Measurements from ENCODE around the gene DOCK2.

GRCh38 chr5:169788168-169788567 is 151.1 kb downstream of the DOCK2 start:
- TF ChIP-seq CTCF (IDR thresholded peaks at IDR 0.05) (no peak), POLR2AphosphoS5 (IDR thresholded peaks at IDR 0.05) (no peak), POLR2A (IDR thresholded peaks at IDR 0.05) (no peak)
